AG09319 (cell line): ENCODE measurements around the gene RTN4RL1.

ENCODE experiments used
- DNase-seq: peaks from one replicate; pipeline ENCODE4 v3.0.0-alpha.2; 2010; ENCODE audit warnings: low read depth; ENCODE audit errors: extremely low read depth
- TF ChIP-seq, protein P1 (sequence below): IDR thresholded peaks from 2 replicates; pipeline ENCODE4 v1.5.1; 2011; ENCODE audit warnings: low read depth, mild to moderate bottlenecking, inconsistent platforms, low read length, moderate library complexity

RTN4RL1 gene

DNA sequence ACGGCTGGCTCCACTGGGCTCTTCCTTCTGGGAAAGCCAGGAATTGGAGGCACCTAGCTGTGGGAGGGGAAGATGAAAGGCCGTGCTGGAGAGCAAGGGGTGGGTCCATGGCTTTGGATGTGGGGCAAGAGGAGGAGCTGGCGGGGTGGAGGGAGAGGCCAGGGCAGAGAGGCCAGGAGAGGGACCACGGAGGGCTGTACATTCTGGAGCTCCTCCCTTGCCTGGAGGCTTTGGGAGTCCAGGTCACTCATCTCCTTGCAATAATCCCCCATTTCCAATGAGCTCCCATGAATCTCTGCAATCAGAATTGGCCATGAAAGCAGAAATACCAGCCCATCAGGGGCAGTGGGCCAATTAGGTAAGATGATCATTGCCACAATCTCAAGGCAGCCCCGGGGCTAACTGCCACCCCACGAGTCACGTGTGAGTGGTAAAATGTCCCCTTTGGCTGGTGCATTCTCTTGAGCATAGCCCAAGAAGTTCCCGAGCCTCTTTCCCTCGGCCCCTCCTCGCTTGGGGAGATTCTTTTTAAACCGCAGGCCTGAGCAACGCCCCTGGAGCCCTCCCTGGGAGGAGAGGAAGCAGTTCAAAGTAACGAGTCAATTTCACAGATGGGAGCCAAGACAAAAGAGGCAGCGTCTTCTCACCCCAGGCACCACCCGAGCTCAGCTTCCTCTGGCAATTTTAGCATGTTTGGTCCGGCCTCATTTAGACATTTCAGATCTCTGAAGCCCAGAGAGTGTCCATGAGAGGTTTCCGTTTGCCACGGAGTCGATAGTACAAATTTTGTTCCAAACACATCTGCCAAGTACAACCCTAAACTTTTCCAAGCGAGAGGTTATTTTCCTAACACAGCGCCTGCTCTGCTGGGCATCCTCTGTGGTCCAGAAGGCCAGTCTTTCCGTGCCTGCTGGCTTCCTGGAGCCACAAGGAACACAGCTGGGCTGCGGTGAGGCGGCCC lies 13.4 kb downstream of the RTN4RL1 start:
- TF ChIP-seq, protein P1, sequence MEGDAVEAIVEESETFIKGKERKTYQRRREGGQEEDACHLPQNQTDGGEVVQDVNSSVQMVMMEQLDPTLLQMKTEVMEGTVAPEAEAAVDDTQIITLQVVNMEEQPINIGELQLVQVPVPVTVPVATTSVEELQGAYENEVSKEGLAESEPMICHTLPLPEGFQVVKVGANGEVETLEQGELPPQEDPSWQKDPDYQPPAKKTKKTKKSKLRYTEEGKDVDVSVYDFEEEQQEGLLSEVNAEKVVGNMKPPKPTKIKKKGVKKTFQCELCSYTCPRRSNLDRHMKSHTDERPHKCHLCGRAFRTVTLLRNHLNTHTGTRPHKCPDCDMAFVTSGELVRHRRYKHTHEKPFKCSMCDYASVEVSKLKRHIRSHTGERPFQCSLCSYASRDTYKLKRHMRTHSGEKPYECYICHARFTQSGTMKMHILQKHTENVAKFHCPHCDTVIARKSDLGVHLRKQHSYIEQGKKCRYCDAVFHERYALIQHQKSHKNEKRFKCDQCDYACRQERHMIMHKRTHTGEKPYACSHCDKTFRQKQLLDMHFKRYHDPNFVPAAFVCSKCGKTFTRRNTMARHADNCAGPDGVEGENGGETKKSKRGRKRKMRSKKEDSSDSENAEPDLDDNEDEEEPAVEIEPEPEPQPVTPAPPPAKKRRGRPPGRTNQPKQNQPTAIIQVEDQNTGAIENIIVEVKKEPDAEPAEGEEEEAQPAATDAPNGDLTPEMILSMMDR = no peak
- no peak for DNase-seq

DNA sequence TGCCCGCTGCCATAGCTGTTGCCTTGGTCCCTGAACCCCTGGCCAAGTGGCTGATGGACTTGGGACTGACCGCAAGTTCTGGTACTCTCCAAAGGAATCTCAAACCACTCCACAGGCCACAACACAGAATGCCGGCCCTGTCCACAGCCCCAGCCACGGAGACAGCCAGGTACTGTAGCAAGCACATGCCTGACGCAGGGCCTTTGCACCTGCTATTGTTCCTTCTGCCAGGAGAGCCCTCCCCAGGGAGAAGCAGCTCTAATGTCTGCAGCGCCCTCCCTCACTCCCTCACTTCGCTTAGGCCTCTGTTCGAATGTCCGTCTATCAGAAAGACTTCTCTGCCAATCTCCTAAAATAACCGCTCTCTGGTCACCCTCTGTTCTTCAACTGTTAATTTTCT lies 15.4 kb downstream of the RTN4RL1 start:
- TF ChIP-seq, protein P1 = no peak
- DNase-seq = no peak

DNA sequence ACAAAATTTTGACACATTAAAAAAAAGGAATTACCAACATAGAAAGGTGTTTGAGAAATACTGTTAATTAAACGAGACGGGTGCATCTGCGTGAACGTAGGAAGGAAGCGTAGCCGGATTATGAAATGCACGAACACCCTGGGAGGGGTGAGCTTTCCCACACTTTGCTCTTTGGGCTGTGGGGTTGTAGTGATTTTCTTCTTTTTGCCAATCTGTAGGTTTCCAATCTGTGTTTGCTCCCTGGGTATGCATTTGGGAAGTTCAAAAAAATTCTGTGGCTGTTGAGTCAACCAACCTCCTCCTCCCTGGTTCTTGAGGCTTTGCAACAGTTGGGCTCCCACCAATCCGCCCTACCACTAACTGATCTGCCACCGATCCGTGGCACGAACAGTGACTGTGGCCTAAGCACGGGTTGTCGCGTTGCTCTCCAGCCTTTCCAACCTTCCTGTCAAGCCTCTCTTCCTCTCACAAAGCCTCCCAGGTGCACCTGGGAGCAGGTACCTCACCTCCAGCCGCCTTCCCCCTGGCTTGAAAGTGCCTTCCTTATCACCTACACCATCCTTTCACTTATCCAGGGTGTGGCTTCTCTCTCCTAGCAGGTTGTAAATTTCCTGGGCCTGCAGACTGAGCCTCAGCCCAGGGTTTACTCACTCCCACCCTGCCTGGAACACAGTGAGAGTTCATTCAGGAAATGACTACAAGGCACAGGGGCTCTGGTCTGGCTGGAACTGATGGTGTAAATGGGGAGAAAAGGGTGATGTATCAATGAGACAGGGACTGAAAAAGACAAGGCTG lies 16.6 kb downstream of the RTN4RL1 start:
- DNase-seq = no peak
- TF ChIP-seq, protein P1 = no peak

DNA sequence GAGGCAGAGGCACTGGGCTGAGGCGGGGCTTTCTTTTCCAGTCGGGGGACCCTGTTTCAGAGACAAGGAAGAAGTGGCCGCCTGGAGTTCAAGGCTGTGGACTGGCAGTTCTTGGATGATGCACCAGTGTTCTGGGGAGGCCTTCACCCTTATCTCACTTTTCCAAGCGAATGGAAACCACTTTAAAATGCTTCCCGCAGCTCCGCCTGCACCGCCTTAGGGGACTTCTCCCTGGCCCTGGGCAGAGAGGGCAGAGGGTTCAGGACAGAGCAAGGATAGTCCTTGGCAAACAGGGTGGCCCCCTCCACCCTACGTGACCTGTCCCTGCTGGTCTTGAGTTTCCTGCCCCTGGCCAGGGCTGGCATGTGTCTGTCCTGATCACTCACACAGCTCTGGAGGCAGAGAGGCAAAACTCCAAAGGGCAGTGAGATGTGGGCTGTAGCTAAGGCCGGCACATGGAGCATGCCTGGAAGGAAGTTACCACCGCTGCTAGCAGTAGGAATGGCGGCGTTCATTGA lies 20.6 kb downstream of the RTN4RL1 start:
- TF ChIP-seq, protein P1 = no peak
- no peak for DNase-seq

DNA sequence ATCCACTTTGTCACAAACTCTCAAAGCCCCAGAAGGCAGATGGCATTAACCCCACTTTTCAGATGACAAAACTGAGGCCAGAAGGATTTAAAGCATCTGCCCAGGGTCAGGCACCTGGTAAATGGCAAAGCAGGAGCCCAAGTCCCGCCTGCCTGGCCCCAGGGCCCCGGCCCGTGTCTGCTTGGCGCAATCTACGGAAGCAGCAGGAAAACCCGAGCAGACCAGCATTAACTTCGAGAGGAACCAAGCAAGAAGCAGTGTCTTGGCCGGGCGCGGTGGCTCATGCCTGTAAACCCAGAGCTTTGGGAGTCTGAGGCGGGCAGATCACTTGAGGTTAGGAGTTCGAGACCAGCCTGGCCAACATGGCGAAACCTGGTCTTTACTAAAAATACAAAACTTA lies 21.6 kb downstream of the RTN4RL1 start:
- TF ChIP-seq, protein P1 = no peak
- no peak for DNase-seq

DNA sequence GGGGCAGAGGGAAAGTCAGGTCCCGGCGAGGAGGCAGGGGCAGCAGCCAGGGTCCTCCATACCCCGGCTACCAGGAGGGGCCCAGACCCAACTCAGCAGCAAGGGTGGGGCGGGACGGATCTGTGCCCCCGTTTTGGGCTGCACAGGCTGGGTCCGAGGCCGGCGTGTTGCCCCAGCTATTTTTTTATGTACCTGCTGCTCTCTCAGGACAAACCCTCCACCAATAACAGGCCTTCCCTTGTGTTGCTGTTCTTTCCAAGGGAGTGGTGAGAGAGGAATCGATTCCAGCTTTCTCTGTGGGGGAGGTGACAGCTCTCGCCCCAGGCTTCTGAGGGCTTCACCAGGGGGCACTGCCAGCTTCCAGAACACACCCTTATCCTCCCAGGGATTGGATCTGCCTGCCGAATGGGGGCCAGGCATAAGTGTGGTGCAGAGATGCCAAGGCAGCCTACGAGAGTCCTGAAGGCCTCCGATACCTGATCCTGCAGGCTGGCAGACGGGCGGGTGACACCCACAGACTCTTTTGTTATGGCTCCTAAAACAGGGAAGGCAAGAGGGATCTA lies 22.3 kb downstream of the RTN4RL1 start:
- TF ChIP-seq, protein P1 = no peak
- DNase-seq = no peak
